ENCODE data around the gene RNASE11.

DNA sequence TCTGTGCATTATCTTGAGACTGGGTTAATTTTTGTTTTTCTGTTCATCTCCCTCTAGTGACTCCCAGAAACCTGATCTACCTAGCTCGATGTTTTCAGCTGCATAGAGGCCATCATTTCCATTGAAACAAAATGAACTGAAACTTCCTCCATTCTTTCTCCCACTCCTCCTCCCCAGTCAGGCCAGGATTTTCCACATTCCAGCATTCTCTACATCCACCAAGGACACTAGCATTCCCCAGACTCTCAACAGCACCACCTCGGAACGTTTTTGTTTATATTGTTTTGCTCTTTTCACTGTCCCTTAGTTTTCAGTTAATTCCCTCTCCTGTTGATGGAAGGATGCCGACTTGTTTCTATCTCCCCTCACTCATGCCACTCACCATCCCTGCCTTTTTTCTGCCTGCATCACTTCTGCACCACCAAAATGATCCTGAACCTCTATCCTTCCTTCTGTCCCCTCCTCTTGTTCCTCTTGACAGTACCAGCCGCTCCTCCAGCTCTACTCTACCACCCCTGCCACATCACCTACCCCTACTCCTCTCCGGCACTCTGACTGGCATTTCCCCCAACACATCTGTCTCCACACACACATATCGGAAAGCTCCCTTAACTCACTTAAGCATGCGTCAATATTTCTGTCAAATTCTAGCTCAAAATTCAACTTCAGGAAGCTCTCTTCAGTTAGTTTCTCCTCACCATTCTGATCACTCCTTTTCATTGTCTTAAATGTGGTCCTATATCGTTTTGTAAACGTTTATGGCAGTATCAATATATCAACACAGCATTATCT lies 40.5 kb upstream of the RNASE11 start:
- TF ChIP-seq POLR2AphosphoS5 (IDR thresholded peaks at IDR 0.05; ENCODE audit: insufficient read depth, low read depth, low read length) (no peak), GATA2 (IDR thresholded peaks at IDR 0.05; ENCODE audit: insufficient read depth, insufficient read length, low read depth, low read length) (no peak), EZH2 (IDR thresholded peaks at IDR 0.05; ENCODE audit: borderline replicate concordance, low read depth, low read length, severe bottlenecking) (no peak)
- TF ChIP-seq, protein P1, sequence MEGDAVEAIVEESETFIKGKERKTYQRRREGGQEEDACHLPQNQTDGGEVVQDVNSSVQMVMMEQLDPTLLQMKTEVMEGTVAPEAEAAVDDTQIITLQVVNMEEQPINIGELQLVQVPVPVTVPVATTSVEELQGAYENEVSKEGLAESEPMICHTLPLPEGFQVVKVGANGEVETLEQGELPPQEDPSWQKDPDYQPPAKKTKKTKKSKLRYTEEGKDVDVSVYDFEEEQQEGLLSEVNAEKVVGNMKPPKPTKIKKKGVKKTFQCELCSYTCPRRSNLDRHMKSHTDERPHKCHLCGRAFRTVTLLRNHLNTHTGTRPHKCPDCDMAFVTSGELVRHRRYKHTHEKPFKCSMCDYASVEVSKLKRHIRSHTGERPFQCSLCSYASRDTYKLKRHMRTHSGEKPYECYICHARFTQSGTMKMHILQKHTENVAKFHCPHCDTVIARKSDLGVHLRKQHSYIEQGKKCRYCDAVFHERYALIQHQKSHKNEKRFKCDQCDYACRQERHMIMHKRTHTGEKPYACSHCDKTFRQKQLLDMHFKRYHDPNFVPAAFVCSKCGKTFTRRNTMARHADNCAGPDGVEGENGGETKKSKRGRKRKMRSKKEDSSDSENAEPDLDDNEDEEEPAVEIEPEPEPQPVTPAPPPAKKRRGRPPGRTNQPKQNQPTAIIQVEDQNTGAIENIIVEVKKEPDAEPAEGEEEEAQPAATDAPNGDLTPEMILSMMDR (IDR thresholded peaks at IDR 0.05; ENCODE audit: extremely low read depth in 1 of 2, insufficient read depth in 1 of 2, low read depth in 1 of 2, low read length in 2 of 2), result no peak
- TF ChIP-seq, protein P2, sequence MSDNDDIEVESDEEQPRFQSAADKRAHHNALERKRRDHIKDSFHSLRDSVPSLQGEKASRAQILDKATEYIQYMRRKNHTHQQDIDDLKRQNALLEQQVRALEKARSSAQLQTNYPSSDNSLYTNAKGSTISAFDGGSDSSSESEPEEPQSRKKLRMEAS (IDR thresholded peaks at IDR 0.05; ENCODE audit: insufficient read depth, insufficient read length), result no peak
